Heart left ventricle (tissue), 16 donors: ENCODE measurements around the gene DCLK1. TPM values are rescaled to one million over a fixed set of nuclear protein-coding genes. Genes with fewer than 3 reads are reported as not detected.
"Not testable (repeated sequence)": the region's sequence is repeated elsewhere in the genome, so short reads cannot be mapped to it uniquely, and the experiment has no call there.

Experiments used
- ATAC-seq, 4 donors: fragments of 200-7000 bp; cut with Tn5 transposase; one replicate each; pipeline ENCODE4 v1.9.1; 2020 to 2022; ENCODE audit warnings: moderate library complexity in 4 of 4, mild to moderate bottlenecking in 3 of 4, moderate number of reproducible peaks in 1 of 4
- DNase-seq, 5 donors: peaks; one replicate each; pipeline ENCODE4 v3.0.0-alpha.2; 2020
- H3K27ac ChIP-seq, 12 donors: fragments of 200-600 bp; sonication (generic) in 4 of 12; one replicate each; pipeline versions ENCODE4 v1.5.0 to v1.8.0; 2016 to 2022; ENCODE audit warnings: mild to moderate bottlenecking in 2 of 12
- H3K27me3 ChIP-seq, 9 donors: fragments of 200-600 bp; sonication (generic) in 2 of 9; one replicate each; pipeline versions ENCODE4 v1.5.1 to v1.8.0; 2016 to 2022; ENCODE audit warnings: mild to moderate bottlenecking in 3 of 9
- H3K36me3 ChIP-seq, 9 donors: fragments of 200-600 bp; sonication (generic) in 2 of 9; one replicate each; pipeline versions ENCODE4 v1.5.0 to v1.8.0; 2018 to 2022; ENCODE audit warnings: mild to moderate bottlenecking in 2 of 9
- H3K4me1 ChIP-seq, 12 donors: fragments of 200-600 bp; sonication (generic) in 4 of 12; one replicate each; pipeline versions ENCODE4 v1.5.0 to v1.8.0; 2016 to 2022; ENCODE audit warnings: mild to moderate bottlenecking in 3 of 12
- H3K4me3 ChIP-seq, 12 donors: fragments of 200-600 bp; sonication (generic) in 4 of 12; one replicate each; pipeline versions ENCODE4 v1.5.0 to v1.8.0; 2017 to 2022; ENCODE audit warnings: mild to moderate bottlenecking in 9 of 12, moderate library complexity in 4 of 12
- H3K9me3 ChIP-seq, 12 donors: fragments of 200-600 bp; sonication (generic) in 4 of 12; one replicate each; pipeline versions ENCODE4 v1.5.0 to v1.8.0; 2016 to 2022; ENCODE audit warnings: mild to moderate bottlenecking in 1 of 12
- POLR2A ChIP-seq, 2 donors: fragments of 450-650 bp; IDR thresholded peaks; one replicate each; pipeline ENCODE4 v1.6.1; 2017; ENCODE audit warnings: antibody characterized with exemption in 2 of 2, mild to moderate bottlenecking in 2 of 2, moderate library complexity in 2 of 2
- WGBS, 4 donors: extraction: QIAGEN DNeasy Blood & Tissue Kit in 2 of 4; methylation state at CpG; one replicate each; pipeline versions ENCODE4 v1.1.5 to v1.1.7; 2013 to 2018; 5-methylcytosine and 5-hydroxymethylcytosine counted together
- intact Hi-C, 10 donors: fragments of 100-400 bp; cut with DNase I; formaldehyde crosslinking; loops; one replicate each; pipeline versions ENCODE4 v1.11.1 to v1.14.2; 2022
- polyA plus RNA-seq, 2 donors: library from polyadenylated mRNA; stranded (reverse); fragments of 200-250 nt; gene quantifications; one replicate each; pipeline ENCODE4 v1.2.3, GENCODE V29; 2013
- total RNA-seq, 9 donors: library from RNA; depleted of rRNA in 2 of 9; stranded (reverse); fragments of >200 nt in 2 of 9; fragmentation: NEBNext Ultra II Directional in 3 of 9; extraction: Animal tissue kit (Norgen Biotek cat#: 25700) in 3 of 9; gene quantifications; one replicate each; pipeline versions ENCODE4 v1.1.0 to v1.2.4, GENCODE V29; 2016 to 2023
- TF ChIP-seq, protein P1 (sequence below), 12 donors: fragments of 200-600 bp; sonication (generic) in 4 of 12; IDR thresholded peaks; one replicate each; pipeline versions ENCODE4 v1.5.0 to v1.8.0; 2018 to 2022; ENCODE audit warnings: antibody characterized with exemption in 12 of 12, mild to moderate bottlenecking in 5 of 12
- donor health status: ischemic (EF 13 %, LVEDD 7.1; RV severe dilation, severe dysfunction).
- donor health status: healthy with polysubstance abuse.
- donor health status: DM: no; HTN: yes; CAD: no.
- donor health status: DM: no; HTN: no; CAD: no.
- donor health status: ischemic (EF 25% LVEDD 6.9; RV normal size, moderate dysfunction).
- donor health status: ischemic (EF 25% LVEDD 5.7; RV mildly dilated, moderate dysfunction).
- donor health status: healthy.
- donor health status: DM: yes; HTN: yes; CAD: no.
- donor health status: ischemic (EF 35%, LVEDD 5.7; RV mildly dilated, moderate dysfunction).
- donor health status: nonischemic (EF 11% LVEDD 7.7; RV severe dilation, severe dysfunction).
- donor health status: DM: yes; HTN: yes; CAD: no.
- donor health status: PGD.
- donor health status: ischemic (EF 29% LVEDD 5.4; RV normal size, mild dysfunction).
- donor health status: nonischemic (EF 23%, LVEDD 6.1; RV moderate dilation, normal function).

The DCLK1 gene
- total and polyA plus RNA-seq, 11 donors = 3.4 to 15.9 (median 11.2) TPM

DNA sequence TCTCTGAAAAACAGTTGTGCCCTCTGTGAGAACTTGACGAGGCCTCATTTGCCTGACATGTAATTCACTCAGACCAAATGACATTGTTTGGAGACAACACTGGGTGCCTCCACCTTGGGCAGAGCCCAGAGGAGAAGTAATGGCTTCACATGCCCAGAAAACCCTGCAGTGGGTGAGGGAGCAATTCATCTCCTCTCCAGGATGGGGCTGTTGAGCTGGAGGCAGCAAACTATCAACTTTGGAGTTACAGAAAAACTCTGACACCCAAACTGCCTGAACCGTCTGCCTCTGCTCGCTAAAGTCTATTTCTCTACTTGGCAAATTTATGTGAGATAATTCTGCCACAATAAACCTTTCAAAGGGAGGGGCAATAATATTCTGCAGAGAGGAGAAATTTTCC is 146.9 kb downstream of the DCLK1 start:
- Histone ChIP-seq H3K36me3 (no peaks in the 10 kb centered on the region), H3K4me1 (peaks cover 0 to 10% (median 2%) of the 10 kb centered on the region in 12 donors), H3K27ac (no peak overlapping the region), H3K9me3 (no peaks in the 10 kb centered on the region), H3K4me3 (no peak overlapping the region), H3K27me3 (no peaks in the 10 kb centered on the region)
- no peak for TF ChIP-seq POLR2A (IDR thresholded peaks at IDR 0.05)
- TF ChIP-seq, protein P1, sequence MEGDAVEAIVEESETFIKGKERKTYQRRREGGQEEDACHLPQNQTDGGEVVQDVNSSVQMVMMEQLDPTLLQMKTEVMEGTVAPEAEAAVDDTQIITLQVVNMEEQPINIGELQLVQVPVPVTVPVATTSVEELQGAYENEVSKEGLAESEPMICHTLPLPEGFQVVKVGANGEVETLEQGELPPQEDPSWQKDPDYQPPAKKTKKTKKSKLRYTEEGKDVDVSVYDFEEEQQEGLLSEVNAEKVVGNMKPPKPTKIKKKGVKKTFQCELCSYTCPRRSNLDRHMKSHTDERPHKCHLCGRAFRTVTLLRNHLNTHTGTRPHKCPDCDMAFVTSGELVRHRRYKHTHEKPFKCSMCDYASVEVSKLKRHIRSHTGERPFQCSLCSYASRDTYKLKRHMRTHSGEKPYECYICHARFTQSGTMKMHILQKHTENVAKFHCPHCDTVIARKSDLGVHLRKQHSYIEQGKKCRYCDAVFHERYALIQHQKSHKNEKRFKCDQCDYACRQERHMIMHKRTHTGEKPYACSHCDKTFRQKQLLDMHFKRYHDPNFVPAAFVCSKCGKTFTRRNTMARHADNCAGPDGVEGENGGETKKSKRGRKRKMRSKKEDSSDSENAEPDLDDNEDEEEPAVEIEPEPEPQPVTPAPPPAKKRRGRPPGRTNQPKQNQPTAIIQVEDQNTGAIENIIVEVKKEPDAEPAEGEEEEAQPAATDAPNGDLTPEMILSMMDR (IDR thresholded peaks at IDR 0.05) = peak in 1 of 12 donors; percentile 5
- intact Hi-C loops = loop anchor here in 3 of 10 donors (10.0 kb wide), 3 partner anchors 141 to 751 kb away; no protein-coding TSS in a partner anchor
- WGBS, 4 donors = 76 to 93% (median 87%) methylated on average over 3 of the region's 3 CpGs
- DNase-seq (no peak), ATAC-seq (no peak)

DNA sequence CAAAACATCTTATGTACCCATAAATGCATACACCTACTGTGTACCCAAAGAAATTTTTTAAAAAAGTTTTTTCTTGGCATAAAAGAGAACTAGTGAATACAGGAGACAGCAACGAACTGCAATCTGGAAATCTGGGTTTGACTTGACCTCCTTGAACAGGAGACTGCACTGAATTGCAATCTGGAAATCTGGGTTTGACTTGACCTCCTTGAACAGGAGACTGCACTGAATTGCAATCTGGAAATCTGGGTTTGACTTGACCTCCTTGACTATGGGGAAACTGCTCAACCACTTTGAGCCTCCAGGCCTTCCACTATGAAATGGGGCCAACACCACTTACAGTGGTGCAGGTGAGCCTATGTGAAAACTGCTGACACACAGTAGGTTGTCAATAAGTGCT is 147.5 kb downstream of the DCLK1 start:
- intact Hi-C loops = loop anchor here in 3 of 10 donors (10.0 kb wide), 3 partner anchors 141 to 751 kb away; no protein-coding TSS in a partner anchor
- not testable (repeated sequence) for DNase-seq, H3K9me3 ChIP-seq, ATAC-seq, H3K4me3 ChIP-seq, H3K27me3 ChIP-seq, H3K27ac ChIP-seq, H3K36me3 ChIP-seq
- H3K4me1 ChIP-seq = peaks cover 0 to 16% (median 7%) of the 10 kb centered on the region in 12 donors
- WGBS, 4 donors = 57 to 78% (median 73%) methylated on average over 1 of the region's 1 CpG

DNA sequence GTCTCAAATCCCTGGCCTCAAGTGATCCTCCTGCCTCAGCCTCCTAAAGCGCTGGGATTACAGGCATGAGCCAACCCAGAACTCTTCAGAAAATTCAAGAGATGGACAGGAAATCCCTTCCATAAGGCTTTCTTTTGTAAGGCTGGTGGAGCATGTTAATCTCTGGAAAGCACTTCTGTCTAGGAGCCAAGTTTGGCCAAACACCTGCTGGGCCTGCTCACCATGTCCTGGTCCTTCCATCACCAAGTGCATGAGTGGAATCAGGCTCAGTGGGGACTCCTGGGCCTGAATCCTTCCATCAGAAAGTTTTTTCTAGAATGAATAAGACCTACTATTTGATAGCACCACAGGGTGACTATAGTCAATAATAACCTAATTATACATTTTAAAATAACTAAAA is 148.0 kb downstream of the DCLK1 start:
- ATAC-seq = no peak

DNA sequence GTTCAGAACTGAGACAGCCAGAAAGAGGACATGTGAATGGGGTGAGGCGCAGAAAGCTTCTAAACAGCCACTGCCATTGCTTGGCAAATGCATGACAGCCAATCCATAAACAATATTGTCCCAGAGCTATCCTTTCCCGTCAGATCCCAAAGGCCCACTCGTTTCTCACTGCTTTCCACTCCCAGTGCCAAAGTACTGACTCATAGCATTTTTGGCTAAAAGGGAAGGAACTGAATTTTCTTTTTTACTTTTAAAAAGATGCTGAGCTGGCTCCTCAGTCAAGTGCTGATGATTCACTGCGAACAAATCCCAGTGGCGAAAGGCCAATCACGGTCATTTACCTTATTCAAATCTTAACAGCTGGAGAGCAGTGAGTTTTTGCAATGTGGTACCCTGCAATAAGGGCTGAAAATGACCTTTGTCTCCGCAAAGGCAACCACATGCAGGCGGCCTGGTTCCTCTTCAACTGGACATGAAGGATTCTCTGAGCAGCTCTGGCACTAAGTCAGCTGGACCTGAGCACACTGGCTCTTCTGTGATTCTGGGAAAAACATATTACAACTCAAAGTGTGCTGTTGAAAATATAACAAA is 151.7 kb downstream of the DCLK1 start:
- H3K4me1 ChIP-seq = peaks cover 0 to 17% (median 8%) of the 10 kb centered on the region in 12 donors
- ATAC-seq (peak; percentile 53 to 85 (median 76)), DNase-seq (peak in 4 of 5 donors; percentile 59 to 75 (median 60))
- intact Hi-C loops = loop anchor here in 7 of 10 donors (2.0 to 10.0 kb wide), 6 partner anchors 153 to 755 kb away; partner anchors contain the start of gene DCLK1 (in 1 of the 7)
- peak overlapping the region in 11 of 12 donors; percentile 36 to 81 (median 67) for H3K27ac ChIP-seq
- 59 to 80% (median 69%) methylated on average over 8 of the region's 8 CpGs for WGBS, 4 donors
- H3K36me3 ChIP-seq = no peaks in the 10 kb centered on the region
- no peaks in the 10 kb centered on the region for H3K27me3 ChIP-seq
- peak overlapping the region in 4 of 12 donors; percentile 2 to 20 (median 10) for H3K4me3 ChIP-seq
- no peak for TF ChIP-seq POLR2A (IDR thresholded peaks at IDR 0.05)
- TF ChIP-seq, protein P1 (IDR thresholded peaks at IDR 0.05) = no peak
- no peaks in the 10 kb centered on the region for H3K9me3 ChIP-seq

More for the DNA sequence above, 148.0 kb downstream of the DCLK1 start:
- DNase-seq = no peak
- H3K4me3 ChIP-seq = no peak overlapping the region
- intact Hi-C loops = loop anchor here in 3 of 10 donors (10.0 kb wide), 3 partner anchors 142 to 752 kb away; no protein-coding TSS in a partner anchor
- no peaks in the 10 kb centered on the region for H3K9me3 ChIP-seq
- no peaks in the 10 kb centered on the region for H3K36me3 ChIP-seq
- peaks cover 0 to 17% (median 8%) of the 10 kb centered on the region in 12 donors for H3K4me1 ChIP-seq
- H3K27ac ChIP-seq = no peak overlapping the region
- no peaks in the 10 kb centered on the region for H3K27me3 ChIP-seq
- TF ChIP-seq, protein P1 (IDR thresholded peaks at IDR 0.05) = no peak
- no peak for TF ChIP-seq POLR2A (IDR thresholded peaks at IDR 0.05)
- WGBS, 4 donors = 92 to 100% (median 95%) methylated on average over 1 of the region's 1 CpG
